Activated T-helper 9 cell treated with anti-CD3 and anti-CD28 coated beads, Interleukin-2, amount 50 U/mL, for 16 hours (primary cell): ENCODE data around the gene EFHB.
"Not testable (repeated sequence)": the region's sequence is repeated elsewhere in the genome, so short reads cannot be mapped to it uniquely, and the experiment has no call there.

Source experiments
- DNase-seq: peaks from one replicate; pipeline ENCODE4 v3.0.0-alpha.2; 2020; ENCODE audit warnings: low read depth

EFHB gene

DNA sequence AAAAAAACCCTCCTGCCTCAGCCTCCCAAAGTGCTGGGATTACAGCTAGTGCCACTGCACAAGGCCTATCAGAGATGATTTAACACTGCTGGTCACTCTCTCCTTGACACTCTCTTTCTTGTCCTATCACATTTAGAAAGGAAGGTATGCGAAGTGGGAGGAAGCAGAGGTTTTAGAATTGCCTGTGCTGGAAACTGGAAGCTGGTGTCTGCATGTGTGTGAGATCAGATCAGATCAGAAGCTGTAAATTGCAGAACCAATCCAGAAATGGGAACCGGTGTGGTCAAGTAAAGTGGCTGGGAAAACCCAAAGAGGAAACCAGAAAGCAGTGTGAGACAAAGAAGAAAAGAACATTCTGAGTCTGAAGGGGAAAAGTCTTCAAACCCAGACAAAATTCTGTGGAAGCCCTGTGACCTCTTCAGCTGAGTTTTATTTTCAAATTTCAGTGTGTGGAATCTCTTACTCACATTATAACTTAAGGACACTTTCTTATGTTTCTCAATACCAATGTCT, 2.8 kb downstream of the EFHB start:
- DNase-seq = no peak

DNA sequence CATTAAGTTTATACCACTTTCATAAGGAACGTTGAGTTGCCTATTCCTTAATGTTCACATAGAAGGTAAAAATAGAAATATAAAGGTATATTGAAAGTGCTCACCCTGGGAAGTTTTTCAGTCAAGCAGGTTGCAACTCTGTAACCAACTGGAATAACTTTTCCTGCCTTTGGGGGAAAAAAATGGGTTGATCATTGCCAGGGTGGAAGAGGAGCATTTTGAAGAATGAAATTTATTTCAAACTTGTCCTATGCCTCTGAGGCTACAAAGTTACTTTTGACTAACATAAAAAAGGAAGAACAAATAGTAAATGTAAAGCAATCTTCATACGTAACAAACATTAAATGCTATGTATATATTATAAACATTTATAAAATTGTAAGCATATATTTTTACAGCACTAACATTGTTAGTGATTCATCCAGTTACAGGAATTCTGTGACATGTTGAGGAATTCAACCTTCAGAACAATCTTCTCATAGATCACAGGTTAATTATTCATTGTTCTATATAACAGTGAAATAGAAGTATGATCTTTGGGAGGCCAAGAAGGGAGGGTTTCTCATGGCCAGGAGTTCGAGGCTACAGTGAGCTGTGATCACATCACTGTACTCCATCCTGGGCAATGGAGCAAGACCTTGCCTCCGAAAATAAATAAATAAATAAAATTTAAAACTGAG, 13.5 kb downstream of the EFHB start:
- DNase-seq = no peak

DNA sequence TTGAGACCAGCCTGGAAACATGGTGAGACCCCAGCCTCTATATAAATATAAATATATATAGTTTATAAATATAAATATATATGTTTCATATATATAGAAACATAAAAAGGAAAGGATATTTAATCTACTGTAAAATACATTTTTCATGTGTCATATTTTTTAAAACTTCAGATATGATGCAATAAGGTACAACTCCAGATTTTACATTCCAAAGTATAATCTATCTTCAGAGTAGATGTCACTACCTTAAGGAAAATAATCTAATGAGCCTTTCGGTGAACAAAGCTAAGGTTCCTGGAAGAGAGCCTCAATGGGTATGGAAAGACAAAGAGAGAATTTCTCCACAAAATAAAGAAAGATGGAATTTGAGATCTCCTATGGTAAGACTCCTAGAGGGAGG, 16.9 kb downstream of the EFHB start:
- DNase-seq = no peak

DNA sequence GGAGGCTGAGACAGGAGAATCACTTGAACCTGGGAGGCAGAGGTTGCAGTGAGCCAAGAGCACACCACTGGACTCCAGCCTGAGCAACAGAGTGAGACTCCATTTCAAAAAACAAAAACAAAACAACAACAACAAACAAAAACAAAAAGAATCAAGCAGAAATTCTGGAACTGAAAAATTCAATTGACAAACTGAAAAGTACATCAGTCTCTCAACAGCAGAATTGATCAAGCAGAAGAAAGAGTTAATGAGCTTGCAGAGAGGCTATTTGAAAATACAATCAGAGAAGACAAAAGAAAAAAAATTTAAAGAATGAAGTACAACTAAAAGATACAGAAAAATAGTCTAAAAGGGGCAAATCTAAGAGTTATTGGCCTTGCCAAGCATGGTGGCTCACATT, 22.6 kb downstream of the EFHB start:
- DNase-seq = no peak

DNA sequence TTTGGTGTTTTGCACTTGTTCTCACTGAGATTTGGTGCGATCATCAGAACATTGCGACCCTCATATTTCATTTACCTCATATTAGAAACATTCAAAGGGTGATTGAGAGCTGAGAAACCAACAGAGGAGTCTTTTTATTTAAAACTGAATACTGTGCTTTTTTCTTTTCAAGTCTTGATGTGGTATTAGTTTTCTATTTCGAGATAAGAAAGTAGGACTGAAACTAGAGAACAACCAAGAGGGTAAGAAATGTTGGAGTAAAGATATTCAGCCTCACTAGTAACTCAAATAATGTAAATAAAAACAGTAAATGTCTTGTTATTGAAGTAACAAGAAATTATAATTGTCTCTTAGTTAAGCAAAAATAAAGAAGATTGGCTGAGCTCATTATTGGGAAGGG, 26.5 kb downstream of the EFHB start:
- DNase-seq = no peak

DNA sequence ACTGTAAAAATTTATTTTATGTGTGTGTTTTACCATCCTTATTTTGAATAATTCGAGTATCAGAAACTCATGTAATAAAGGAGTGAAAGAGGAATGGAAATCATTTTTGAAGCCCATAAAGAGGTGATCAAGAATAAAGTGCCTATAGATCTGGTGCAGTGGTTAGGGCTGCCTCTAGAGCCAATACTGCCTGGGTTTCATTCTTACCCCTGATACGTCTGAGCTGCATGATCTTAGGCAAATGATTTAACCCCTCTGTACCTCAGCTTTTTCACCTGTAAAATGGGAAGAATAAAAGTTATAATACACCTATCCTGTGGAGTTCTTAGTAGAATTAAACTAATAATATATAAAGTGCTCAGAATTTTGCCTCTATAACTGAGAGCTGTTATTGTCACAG, 30.4 kb downstream of the EFHB start:
- no peak for DNase-seq

DNA sequence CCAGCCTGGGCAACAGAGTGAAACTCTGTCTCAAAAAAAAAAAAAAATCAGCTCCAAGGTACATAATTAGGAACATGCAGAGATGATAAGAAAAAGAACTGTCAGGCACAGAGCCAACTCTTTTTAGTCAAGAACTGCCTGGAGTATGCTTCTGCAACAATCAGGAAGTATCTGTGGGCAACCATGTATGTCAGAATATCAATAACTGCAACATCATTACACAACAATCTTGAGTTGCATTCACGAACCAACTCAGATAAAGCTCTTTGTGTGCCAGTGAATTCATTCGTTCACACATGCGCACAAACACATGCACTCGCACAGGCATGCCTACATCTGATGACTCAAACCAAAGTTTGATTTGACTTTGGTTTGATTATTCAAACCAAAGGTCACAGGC, 32.1 kb downstream of the EFHB start:
- DNase-seq = no peak

DNA sequence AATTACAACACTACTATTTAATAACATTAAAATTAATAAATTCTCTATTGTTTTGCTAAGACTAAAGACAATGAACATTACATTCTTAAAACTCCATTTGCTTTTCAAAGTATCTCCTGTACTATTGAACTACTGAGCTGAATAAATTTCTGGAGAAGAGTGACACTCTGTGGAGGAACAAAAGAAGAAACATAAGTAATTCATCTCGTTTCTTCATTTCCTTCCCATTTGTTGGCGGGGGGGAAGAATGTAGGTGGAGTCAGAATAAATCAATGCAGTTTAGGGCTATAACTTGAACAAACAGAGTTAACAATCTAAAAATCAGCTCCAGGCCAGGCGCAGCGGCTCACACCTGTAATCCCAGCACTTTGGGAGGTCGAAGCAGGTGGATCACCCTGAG, 32.7 kb downstream of the EFHB start:
- no peak for DNase-seq

DNA sequence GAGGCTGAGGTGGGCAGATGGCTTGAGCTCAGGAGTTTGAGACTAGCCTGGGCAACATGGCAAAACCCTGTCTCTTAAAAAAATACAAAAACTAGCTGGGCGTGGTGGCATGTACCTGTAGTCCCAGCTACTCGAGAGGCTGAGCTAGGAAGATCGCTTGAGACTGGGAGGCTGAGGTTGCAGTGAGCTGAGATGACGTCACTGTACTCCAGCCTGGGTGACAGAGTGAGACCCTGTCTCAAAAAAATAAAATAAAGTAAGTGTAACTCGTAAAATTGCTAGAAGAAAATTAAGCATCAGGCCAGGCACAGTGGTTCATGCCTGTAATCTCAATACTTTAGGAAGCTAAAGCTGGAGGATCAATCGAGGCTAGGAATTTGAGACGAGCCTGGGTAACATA, 34.2 kb downstream of the EFHB start:
- not testable (repeated sequence) for DNase-seq

DNA sequence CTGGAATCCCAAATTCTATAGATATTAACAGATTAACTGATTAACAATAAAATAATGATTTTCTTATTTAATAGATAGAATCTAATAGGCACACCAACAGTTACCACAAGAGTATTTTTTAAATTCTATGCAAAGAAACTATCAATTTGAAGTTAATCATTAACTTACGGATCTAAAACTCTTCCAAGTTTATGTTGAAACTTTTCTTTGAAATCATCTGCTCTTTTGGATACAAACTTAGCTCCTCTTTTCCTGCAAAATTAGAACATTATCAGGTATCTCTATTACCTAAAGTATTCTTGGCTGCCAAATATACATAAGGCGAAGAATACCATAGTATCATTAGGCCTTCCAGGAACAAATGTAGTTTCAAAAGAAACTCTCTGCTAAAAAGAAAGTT, 34.8 kb downstream of the EFHB start:
- DNase-seq = no peak

DNA sequence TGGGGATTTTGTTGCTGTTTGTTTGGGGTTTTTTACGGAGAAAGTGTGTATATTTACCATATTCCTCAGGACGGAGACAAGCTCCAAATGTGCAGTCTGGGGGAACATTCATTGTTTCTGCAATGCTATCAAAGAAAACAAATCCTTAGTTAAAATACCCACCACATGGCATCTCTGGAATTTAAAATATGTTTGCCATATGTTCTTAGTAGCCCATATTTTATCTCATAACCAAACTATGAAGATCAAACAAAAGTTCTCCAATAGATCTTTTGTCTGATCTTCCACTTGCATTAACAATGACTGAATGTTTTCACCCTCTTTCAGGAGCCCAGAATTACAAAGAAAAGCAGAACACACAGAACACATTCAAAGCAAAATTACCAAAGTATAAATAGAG, 35.3 kb downstream of the EFHB start:
- no peak for DNase-seq

DNA sequence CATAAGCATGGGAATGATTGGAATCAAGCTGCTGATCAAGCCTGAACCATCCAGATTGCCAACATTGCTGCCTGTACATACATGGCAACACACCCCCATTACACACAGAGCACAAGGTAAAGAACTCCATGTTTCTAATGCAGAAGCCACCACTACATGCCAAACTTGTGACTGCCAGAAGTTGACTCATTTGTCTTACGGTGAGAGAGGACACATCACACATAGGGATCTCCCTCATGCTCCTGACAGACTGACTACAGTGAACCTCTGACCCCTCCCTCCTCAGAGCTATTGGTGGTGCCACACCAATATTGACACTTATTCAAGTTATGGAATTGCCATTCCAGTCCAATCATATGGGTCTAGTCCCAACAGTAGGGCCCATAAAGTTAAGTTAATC, 42.3 kb downstream of the EFHB start:
- no peak for DNase-seq

DNA sequence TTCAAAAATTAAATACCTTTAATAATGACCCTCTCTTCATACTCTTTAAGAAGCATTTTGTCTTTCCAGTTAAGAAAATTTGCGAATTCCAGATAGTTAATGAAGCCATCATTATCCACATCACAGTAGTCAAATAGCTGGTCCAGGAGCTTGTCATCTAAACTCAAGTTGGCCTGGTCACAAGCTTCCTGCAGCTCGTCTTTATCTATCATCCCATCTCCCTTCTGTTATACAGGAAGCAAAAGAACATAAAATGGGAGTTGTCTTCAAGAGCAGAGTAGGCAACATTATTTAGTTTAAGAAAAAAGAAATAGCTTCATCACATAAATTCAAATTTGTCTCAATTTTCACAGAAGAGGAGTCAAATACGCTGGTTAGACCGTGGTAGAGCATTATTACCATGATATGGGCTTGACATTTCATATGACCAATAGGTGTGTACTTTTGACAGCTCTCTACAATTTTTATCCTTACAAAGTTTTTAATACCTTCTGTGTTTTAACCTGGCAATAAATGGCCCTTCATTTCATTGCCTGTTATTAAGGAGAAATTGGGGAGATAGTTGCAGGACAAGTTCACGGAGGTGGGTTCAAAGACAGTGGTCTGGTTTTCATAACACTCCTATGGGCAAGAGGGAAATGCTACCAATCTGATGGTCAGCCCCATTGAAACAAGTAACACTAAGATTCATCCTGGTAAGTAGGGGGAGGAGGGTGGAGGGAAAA, 45.4 kb downstream of the EFHB start:
- DNase-seq = no peak

DNA sequence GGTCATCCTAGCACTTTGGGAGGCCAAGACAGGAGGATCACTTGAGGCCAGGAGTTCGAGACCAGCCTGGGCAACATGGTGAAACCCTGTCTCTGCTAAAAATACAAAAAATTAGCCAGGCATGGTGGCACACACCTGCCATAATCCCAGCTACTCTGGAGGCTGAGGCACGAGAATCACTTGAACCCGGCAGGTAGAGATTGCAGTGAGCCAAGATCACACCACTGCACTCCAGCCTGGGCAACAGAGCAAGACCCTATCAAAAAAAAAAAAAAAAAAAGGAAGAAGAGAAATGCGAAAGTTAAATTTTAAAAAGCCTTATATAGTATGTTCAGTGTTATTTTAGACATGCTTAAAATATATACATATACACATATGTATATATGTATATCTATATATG, 46.9 kb downstream of the EFHB start:
- not testable (repeated sequence) for DNase-seq

DNA sequence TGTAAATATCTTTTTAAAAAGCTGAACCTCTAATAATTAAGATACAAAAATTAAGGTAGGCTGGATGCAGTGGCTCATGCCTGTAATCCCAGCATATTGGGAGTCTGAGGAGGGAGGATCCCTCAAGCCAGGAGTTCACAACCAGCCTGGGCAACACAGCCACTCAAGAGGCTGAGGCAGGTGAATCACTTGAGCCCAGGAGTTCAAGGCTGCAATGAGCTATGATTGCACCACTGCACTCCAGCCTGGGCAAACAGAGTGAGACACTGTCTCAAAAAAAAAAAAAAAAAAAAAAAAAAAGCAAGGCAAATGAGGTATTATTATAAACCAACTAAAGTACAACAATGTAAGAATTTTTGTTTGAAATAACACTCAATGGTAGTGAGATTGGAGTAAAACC, 47.6 kb downstream of the EFHB start:
- no peak for DNase-seq

DNA sequence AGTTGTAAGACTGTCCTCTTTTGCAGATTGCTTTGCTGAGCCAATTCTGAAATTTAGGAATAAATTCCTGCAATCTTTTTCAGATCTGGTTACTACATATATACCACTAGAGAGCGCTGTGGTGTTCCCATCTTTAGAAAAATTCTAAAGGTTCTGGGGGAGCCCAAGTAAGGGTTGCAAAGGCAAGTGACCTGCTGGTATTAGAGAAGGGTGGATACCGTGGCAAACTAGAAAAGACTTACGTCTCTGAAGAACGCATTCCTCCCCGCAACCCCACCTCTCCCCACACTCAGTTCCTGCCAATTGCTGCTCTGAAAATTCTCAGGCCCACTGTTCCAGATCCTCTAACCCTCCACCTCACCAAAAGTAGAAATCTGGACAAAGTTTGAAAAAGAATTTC, 48.5 kb downstream of the EFHB start:
- DNase-seq = no peak

DNA sequence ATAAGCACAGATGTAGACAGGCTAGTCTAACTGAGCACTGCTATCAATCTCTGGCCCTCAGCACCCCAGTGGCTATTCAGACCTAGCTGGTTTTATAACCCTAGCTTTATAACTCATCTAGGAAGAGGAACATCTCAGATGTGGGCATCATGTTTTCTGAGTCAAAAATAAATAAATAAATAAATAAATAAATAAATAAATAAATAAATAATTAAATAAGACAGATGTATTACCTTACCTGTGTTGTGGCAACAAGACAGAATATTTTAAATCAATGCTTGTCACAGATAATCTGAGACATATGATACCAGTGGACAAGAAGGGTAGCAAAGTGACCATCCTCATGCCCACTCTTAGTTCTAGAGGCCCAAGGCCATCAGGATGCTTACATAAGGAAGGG, 52.2 kb downstream of the EFHB start:
- DNase-seq = no peak

DNA sequence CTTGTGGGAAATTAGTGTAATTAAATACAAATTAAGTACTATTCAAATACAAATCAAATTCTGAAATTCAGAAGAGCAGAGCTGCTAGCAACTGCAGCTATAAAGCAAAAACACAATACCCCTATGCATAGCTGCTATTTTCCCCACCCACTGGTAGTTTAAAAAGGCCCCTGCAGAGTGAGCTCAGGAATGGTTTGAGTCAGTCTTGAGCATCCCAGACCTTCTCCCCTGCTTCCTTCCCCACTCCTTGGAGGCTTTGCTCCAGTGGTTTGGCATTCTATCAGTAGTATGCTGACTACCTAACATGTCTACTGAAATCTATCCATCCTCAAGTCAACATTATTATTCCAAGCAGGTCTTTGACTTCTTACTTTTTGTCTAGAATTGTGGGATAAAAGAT, 53.0 kb downstream of the EFHB start:
- DNase-seq = no peak

DNA sequence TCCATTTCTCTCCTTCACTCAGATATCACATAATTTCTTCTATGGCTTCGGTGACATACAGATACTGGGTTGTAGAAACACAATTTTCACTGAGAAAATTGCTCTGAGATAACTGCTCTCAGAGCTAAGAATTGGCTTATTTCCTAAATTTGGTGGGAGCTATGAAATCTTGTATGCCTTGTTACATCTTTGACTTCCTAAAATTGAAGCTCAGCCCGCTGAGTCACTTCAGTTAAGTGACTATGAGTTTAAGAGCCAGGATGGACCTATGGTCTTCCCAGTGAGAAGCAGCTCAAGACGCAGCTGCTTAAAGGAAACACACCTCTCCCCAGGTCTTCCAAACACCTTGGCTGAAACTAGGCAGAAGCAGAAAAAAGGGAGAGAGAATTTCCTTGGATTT, 56.4 kb downstream of the EFHB start:
- DNase-seq = no peak

DNA sequence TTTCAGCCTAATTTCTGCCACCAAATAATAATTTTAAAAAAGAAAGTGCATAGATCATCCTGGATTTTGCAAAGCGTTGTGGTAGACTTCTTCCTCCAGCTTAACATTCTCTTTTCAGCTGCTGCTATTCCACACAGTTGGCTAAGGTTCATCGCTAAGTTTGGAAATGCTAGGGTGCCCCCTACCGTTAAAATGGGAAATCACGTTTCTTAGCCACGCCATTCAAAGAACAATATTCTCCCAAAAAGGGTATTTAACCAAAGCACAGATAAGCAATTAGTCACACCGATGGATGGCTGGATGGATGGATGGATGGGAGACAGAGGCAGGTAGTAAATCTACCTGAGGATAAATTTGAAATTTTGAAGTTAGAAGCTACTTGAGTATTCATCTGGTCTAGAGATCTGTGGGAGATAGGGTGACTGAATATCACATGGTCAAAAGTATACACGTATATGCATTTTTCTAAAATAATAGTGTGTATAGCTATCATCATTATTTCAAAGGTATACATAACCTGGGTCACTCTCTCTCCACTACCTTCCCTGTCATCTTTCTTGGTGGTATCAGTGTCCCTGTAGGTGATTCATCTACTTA, 67.2 kb downstream of the EFHB start:
- DNase-seq = no peak

DNA sequence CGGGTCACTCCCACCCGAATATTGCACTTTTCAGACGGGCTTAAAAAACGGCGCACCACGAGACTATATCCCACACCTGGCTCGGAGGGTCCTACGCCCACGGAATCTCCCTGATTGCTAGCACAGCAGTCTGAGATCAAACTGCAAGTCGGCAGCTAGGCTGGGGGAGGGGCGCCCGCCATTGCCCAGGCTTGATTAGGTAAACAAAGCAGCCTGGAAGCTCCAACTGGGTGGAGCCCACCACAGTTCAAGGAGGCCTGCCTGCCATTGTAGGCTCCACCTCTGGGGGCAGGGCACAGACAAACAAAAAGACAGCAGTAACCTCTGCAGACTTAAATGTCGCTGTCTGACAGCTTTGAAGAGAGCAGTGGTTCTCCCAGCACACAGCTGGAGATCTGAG, 78.7 kb downstream of the EFHB start:
- not testable (repeated sequence) for DNase-seq

DNA sequence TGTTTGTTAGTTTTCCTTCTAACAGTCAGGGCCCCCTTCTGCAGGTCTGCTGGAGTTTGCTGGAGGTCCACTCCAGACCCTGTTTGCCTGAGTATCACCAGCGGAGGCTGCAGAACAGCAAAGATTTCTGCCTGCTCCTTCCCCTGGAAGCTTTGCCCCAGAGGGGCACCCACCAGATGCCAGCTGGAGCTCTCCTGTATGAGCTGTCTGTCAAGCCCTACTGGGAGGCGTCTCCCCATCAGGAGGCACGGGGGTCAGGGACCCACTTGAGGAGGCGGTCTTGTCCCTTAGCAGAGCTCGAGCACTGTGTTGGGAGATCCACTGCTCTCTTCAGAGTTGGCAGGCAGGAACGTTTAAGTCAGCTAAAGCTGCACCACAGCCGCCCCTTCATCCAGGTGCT, 87.4 kb downstream of the EFHB start:
- DNase-seq = not testable (repeated sequence)
